Measurements from ENCODE around the gene PHF19.

PHF19 gene

DNA sequence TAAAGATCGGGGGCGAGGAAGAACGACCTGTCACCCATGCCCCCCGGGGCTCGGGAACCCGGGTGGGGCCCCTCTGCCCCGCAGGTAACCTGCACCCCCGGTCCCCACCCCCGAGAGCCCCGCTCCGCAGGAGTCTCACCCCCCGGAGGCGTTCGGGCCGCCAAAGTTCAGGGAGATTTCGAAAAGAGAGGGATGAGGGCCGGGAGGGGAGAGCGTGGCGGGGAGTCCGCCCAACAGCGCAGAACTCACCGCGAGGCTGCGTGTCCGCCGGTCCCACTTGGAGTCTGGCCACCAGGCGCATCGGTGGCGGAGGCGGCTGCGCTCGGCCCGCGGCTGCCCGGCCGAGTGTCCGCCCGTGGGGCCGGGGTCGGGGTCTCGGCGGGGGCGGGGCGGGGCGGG is at the start of gene PHF19:
TSS of gene PHF19 (minus strand) at position 347 of the 399 bp plus-strand sequence. CDS start 2,447 bp downstream, outside the sequence.
- DNase-seq (ENCODE audit: low read depth) = no peak

DNA sequence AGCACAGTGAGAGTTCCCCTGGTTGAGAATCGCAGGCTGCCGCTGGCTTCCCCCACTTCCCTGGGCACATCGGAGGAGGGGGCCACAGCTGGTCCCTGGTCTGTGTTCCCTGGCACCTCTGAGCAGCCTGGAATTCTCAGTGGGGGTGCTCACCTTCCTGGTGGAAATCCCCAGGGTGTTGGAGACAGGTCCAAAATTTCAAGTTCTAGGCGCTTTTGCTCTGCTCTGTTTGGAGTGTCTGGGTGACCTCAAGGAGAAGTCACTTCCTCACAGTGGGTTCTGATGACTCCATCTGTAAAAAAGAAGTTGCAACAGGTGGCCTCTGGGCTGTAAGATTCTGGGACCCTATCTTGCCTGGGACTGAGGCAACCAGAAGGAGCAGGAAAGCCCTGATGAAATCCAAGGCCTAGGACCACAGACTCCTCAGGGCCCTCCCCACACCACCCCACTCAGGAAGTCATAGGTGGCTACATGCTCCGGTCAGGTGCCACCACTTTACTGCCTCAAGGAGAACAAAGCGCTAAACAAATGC is 49.5 kb upstream of the PHF19 start, which contains the start of gene TRAF1:
TSS of gene TRAF1 (minus strand) at position 400 of the 532 bp plus-strand sequence. CDS start 721 bp downstream, outside the sequence.
- no peak for DNase-seq (ENCODE audit: low read depth)

DNA sequence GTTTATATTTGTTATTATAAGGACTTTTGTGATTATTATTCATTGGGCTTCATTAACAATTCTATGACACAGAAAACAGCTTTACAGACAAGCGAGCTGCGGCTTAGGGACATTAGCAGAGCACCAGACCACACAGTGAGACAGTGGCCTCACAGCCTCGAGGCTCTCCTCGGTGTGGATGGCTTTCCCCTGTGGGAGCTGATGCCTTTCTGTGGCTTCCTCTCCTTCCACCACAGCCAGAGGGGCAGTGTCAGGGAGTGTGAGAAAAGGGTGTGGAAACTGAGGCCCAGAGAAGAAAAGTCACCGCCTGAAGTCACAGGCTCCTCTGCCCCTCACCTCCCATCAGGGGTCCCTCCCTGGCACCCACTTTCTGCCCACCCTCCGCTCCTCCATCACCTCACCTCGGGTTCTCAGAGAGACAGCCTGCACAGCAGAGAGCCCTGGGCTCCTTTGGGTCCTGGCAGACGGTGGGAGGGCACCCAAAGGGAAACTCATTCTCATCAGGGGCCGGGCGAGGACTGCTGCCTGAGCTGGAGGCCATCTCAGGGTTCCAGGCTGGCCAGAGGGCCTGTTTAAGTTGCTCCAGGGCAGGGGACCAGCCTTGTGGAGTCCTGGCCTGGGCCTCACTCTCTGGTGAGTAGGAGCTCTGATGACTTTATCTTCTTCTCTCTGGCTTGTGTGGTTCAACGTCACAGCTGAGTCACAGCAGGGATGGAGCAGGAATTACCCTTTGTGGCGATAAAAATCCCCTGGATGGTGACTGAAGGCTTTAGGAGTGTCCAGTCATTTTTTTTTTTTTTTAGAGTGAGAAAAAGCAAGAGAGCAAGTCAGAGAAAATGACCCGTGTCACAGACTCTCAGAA is 48.8 kb upstream of the PHF19 start:
- peak; percentile 72 for DNase-seq (ENCODE audit: low read depth)

DNA sequence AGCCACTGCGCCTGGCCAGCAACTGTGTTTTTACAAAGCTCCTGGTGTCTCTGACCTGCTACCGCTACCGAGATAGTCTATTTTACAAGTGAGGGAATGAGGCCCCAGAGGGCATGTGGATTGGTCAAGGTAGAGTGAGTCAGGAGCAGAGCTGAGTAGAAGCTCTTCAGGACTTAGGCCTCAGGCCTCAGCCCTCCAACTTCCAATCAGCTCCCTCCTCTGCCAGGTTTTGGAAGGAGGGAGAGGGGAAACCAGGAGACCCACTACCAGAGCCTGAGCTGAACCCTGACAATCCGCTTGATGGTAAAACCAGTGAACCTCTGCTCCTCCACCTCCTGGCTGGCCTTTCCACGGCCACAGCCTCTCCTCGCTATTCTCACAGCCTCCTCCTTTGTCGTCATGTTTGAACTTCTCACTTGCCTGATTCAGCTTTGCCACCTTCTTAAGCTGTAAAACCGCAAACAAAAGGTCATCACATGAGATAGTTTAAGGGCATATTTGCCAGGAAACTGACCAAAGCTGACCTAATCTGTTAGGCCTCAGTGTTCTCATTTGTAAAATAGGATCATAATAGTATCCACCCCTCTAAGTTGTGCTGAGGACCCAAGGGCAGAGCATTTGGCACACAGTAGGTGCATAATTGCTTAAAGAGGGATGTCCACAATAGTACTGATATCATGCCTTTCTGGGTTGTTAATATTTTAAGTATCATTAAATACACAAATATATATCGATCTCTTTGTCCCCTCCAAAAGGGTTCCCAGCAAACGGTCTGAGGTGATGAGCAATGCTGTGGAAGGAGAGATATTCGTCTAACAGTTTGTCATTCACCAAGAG is 47.9 kb upstream of the PHF19 start:
- no peak for DNase-seq (ENCODE audit: low read depth)

DNA sequence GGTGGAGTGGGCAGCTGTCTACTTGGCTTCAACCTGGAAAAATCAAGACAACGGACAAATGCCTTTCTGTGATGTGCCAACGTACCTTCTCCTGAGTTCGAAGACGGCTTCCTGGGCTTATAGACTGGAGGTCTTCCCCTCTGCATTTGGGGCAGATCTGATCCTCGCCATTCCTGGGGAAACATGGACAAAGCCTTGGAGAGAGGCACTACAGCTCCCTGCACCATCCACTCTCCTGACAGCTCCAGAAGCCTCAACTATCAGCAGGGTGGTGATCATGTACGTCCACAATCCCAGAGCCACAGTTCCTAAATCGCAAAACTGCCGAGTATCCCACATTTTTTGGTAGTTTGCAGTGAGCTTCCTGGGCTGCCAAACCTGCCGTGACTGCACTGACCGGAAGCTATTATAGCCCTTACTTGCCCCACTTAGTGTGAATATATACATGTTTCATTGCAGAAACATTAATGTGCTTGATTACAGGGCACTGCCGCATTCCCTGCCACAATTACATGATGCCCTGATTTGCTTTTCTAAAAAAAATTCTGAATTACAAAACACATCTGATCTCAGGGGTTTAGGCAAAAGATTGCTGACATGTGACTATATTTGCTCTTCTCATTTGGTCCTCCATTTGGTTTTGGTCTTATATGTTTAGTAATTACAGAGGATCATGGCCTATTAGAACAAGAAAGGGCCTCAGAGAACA is 46.8 kb upstream of the PHF19 start:
- no peak for DNase-seq (ENCODE audit: low read depth)

DNA sequence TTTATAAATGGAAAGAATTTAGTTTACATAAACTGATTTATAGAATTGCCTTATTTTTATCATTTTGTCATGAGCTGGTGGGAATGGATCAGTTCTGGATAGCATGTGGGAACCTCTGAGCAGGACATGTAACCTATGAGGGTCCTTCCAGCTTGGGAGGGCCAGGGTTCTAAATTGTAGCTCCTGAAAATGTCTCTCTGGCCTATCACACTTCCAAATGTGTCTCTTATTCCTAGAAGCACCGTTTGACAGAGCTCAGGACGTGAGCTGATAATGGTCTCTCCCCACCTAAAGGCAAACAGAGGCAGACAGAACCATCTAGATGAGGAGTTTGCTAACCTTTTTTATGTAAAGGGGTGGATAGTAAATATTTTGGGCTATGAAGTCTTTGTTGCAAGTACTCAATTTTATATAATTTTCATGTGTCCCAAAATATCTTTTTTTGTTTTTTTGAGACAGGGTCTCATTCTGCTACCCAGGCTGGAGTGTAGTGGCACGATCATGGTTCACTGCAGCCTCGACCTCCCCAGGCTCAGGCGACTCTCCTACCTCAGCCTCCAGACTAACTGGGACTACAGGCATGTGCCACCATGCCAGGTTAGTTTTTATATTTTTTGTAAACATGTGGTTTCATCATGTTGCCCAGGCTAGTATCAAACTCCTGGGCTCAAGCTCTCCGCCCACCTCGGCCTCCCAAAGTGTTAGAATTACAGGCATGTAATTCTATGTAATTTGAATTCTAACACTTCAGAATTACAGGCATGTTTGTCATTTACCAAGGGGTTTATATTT is 45.6 kb upstream of the PHF19 start:
- no peak for DNase-seq (ENCODE audit: low read depth)

DNA sequence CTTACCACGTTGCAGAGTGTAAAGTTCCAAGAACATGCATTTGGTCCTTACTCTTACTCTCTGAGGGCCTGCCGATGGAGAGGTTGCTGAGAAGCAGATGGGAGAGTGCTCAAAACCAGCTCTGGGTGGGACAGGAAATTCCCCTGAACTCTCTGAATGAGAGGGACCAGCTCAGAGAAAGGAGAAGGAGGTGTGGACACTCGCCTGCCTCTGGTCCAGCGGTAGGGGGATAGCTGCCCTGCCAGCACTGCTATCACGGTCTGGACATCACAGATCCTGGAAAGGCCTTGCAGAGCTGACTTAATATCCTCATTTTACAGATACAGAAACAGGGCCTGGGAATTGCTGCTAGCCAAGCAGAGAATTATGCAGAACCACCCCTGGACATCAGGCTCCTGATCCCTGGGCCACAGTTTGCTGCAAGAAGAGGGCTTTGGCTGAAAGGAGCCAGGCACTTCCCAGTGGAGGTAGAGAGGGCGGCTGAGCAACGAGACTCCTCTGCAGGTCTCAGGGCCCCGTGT is 44.7 kb upstream of the PHF19 start:
- no peak for DNase-seq (ENCODE audit: low read depth)

DNA sequence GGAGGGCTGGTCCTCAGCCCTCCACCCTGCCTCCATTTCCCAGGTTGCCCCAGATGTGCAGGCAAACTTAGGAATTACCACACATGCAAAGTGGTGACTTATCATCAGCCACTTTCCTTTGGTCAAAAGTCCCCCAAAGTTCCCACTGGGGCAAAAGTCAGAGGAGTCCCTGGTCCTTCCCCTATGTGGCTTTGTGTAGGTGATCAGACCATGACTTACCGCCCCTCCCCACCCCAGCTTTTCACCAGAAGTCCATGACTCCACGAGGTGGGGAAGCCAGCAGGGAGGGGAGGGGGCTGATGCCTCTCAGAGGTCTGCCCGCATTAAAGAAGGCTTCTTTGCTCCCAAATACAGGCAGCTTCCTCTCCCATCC is 43.8 kb upstream of the PHF19 start:
- no peak for DNase-seq (ENCODE audit: low read depth)

DNA sequence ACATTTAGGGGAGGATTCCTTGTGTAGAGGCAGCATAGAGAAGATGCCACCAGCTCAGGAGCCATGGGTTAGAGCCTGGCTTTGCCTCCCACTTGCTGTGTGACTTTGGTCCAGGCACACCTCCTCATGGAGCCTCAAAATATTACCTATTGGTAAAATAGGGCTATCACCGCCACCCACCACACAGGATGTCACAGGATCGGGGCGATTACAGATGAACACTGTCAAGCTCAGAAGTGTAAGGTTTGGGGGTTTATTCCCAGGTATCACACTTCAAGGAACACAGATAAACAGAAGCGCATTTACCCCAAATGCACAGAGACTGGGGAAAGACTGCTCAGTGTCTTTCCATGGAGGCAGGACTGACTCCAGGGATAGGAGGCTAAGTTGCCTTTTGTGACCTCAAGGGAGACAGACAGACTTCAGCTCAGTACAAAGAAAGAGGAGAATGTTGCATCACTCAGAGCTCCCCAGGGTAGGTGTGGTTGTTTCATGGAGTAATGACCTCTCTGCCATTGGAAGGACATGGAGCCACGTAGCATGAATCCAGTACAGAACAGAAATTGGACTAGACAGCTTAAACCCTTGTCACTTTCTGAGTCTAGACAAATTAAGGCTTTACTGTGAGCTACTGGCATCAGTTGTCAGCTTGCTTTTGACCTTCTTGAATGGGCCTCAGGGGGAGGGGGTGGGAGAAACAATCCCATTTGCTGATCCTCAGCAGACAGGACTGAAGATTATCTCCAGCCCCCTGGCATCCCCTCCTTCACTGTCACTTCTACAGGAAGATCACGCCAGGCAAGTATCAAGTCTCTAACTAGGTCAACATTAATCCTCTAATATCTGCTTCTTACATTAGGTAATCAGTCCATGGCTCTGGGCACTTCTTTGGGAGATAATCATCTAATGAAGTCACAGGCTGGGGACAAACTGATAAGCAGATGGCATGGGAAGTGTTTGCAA is 43.1 kb upstream of the PHF19 start:
- no peak for DNase-seq (ENCODE audit: low read depth)

DNA sequence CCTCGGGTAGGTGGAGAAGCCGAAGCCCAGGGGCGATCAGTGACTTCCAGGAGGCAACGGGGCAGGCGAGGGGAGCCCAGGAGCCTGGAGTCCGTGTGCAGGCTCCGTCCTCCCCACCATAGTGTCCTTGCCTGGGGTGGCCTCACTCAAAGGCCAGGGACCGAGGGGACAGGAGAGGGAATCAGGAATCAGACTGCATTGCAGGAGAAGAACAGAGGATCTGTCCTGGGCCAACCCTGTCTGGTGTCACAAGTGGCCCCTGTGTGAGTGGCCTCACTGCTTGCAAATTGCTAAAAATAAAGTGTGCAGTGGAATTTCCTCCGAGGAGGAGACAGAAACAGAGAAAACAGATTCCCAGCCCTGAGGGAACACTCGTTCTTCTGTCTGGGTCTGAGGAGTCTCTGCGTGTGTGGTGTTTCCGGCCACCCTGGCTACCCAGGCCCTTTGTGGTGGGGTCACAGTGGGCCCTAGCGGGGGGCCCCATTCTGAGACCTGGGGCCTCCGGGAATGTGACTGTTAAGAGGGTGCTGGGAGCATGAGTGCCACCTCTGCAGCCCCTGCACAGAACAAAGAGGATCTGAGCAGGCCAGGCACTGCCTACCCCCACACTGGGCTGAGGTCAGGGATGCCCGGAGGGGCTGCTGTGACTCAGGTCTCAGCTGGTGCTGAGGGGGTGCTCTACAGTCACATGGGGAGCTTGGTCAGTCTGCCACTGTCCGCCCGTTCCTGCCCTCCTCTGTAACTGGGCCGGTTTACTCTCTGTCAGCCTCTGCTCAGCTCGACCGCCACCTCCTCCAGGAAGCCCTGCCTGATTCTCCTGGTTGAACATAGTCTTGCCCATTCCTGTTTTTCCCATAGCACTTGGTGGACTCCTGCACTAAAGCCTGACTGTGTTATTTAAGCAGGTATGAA is 42.2 kb upstream of the PHF19 start:
- no peak for DNase-seq (ENCODE audit: low read depth)

DNA sequence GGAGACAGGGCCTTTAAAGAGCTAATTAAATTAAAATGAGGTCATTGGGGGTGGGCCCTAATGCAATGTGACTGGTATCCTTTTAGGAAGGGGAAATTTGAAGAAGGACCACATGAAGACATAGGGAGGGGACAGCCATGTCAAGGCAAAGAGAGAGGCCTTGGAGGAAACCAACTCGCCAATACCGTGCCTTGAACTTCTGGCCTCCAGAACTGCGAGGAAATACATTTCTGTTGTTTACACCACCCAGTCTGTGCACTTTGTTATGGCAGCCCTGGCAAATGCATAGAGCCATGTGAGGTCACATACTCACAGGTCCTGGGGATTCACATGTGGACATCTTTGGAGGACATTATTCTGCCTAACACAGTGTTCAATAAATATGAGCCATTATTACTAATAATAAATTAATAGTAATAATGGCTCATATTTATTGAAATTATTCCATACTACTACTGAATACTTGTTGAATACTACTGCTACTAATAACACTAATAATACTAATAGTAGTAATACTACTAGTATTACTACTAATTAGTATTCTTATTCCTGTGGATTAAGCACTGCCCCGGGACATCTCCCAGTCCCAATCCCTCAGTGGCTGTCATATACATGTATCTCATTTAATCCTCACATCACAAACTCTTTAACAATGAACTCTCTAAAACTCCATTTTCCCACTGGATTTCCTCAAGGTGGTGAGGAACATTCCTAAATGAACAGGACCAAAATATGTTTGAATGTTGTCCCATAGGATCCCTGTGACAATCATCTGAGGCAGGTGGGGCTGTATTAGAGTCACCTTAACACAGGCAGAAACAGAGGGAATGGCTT is 41.2 kb upstream of the PHF19 start:
- DNase-seq (ENCODE audit: low read depth) = no peak

DNA sequence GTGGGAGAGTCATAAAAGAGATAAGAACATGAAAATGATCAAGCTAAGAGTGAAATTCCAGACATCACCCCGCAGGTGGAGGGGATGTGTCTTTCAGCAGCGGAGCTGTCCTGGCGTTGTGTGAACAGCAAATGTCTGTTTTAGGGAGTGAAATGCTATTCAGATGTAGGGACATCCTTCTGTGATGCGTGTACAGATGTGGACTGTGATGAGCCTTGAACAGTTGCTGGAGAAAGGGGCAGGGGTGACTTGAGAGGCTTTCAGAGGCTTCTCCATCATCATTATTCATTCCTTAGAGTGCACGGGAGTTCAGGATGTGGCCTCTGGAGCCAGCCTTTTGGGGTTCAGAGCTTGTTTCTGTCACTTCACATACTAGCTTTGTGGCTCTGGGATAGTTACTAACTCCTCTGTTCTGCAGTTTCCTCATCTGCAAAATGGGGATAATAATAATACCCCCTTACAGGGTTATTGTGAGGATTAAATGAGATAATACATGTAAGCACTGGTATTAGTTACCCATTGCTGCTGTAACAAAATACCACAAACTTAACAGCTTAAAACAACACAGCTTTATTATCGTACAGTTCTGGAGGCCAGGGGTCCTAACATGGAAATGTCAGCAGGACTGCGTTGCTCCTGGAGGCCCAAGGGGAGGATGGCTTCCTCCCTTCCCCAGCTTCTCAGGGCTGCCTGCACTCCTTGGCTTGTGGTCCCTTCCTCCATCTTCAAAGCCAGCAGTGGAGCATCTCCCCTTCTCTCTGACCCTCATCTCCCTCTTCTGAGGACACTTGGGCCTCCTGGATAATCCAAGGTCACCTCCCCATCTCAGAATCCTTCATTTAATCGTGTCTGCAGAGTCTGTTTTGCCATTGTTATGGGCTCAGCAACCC is 40.2 kb upstream of the PHF19 start:
- no peak for DNase-seq (ENCODE audit: low read depth)

DNA sequence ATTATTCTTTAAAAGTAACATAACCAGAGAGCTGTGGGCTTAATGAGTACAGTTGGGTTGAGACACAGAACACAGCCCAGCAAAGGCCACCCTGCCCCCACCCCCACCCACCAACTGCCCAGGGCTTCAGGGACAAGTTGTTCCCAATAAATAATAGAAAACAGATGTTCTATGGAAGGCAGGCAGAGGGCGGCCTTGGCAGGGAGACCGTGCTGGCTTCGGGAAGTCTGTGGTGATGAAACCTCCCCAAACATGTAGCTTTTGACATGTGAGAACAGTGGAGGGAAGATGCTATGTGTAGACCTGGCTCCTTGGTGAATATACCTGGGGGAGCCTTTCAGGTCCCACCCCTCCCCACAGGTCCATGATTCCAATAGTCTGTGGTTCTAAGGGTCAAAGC is 39.6 kb upstream of the PHF19 start:
- DNase-seq (ENCODE audit: low read depth) = no peak

DNA sequence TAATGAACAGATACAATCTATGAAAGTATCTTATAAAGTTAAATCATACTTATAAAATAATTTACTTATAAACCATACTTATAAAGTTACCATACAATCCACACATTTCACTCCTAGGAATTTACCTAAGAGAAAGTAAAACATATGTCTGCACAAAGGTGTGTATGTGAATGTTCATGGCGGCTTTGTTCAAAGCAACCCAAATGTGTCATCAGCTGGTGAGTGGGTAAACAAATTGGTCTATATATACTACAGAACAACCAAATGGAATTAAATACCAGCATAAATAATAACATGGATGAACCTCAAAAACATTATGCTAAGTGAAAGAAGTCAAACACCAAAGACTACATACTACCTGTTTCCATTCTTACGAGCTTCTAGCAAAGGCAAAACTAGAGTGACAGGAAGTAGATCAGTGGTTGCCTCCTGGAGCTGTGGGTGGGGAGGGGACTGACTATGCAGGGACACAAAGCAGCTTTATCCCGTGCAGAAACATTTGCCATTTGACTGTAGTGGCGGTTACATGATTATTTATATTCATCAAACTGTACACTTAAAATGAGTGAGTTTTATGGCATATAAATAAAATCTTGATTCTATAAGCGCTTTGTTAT is 39.0 kb upstream of the PHF19 start:
- DNase-seq (ENCODE audit: low read depth) = no peak

DNA sequence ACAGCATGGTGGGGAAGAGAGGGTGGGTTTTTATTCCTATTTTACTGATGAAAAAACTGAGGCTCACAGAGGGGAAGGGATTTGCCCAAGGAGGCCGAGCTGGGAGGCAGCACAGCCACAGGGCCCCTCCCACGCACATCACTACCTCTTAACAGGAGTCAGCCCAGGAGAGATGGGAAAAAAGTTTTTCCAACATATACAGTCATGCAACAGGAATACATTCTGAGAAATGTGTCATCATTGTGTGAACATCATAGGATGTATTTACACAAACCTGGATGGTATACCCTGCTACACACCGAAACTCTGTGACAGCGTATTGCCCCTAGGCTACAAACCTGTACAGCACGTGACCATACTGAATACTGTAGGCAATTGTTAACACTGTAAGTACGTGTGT is 38.0 kb upstream of the PHF19 start:
- DNase-seq (ENCODE audit: low read depth) = no peak

DNA sequence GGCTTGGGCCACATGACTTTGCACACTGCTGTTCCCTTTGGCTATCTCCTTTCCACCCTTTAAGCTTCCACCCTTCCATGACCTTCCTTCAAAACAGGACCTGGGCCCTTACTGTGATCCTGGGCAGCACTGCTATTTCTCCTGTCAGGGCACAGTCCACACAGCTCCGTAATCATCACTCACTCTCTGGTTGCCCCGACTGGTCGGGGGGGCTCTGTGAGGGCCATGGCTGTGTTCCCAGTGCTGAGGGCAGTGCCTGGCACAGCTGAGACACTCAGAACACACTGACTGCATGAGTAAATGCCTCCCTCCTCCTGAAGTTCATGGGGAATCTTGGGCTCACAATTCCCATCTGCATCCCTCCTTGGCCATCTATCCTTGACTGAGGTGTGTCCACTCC is 37.4 kb upstream of the PHF19 start:
- DNase-seq (ENCODE audit: low read depth) = no peak
